ENCODE measurements around the gene WDR82. TPM values are rescaled to one million over a fixed set of nuclear protein-coding genes. Genes with fewer than 3 reads are reported as not detected.
A peak's percentile ranks its signal among the peaks of the same experiment; 100 is the strongest.

WDR82 gene, protein sequence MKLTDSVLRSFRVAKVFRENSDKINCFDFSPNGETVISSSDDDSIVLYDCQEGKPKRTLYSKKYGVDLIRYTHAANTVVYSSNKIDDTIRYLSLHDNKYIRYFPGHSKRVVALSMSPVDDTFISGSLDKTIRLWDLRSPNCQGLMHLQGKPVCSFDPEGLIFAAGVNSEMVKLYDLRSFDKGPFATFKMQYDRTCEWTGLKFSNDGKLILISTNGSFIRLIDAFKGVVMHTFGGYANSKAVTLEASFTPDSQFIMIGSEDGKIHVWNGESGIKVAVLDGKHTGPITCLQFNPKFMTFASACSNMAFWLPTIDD
- total RNA-seq (2014; rRNA removed; shearing (Covaris generic)) = 33.5 and 37.9 TPM in 2 replicates
- polyA plus RNA-seq (2014; cell fraction: nucleus; rRNA removed) = 13.0 and 21.0 TPM in 2 replicates

DNA sequence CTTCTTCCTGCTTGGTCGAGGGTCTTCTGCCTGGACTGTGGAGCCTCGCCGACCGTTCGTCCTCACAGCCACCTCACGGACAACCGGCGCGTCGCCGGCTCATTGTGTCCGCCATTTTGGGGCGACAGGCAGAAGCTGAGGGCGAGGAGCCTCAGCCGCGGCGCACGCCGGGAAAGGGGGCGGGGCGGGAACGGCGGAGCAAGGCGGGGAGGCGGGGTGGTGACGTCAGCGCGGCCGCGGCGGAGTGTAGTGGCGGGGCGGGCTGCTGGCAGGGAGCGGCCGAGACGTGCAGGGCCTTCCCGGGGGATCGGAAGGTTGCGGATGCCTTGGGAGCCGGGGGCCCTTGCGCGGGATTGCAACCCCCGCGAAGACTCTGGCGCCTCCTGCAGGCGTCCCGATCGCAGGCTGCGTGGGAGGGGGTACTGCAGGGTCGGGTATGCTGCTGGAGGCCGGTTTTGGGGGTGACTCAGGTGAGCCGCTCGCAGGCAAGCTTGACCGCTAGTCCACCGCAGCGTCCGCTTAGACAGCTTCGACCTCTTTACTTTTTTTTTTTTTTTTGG, at the start of gene WDR82:
Gene WDR82 (minus strand): TSS at position 140 of the 560 bp plus-strand sequence. CDS start 288 bp downstream, outside the sequence.
- peak; percentile 85 for DNase-seq (ENCODE audit: extremely low read depth, low read depth)

DNA sequence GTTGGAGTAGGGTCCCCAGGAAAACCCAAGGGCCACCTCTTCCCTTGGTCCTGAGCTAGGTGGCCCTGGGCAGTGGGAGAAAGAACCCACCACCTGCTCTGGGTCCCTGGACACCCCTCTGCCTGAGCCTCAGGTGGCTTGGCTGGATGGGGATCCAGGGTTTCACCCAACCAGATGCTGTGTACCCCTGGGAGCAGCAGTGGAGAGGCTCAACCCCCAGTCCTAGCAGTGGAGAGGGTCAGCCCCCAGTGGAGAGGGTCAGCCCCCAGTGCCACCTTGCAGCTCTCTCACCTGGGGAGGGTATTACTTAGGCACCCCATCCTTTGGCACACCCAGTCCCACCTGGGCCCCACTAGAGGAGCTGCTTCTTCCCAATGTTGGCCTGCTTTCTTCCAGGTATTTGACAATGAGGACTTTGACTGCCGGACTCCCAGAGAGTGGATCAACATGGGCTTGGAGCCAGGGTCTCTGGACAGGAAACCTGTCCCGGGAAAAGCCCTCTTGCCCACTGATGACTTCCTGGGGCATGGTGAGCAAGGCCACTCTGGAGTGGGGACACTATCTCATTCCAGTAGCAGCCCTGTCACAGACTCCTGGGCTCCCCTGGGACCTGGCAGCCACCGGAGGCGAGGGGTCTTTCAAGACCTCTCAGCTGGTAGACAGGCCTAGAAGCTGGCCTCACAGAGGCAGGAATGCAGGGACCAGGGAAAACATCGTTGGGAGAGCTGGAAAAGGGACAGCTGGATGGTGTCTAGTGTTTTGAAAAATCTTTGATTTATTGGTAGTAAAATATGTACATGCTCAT, 49.2 kb upstream of the WDR82 start:
- DNase-seq (ENCODE audit: extremely low read depth, low read depth) = no peak

DNA sequence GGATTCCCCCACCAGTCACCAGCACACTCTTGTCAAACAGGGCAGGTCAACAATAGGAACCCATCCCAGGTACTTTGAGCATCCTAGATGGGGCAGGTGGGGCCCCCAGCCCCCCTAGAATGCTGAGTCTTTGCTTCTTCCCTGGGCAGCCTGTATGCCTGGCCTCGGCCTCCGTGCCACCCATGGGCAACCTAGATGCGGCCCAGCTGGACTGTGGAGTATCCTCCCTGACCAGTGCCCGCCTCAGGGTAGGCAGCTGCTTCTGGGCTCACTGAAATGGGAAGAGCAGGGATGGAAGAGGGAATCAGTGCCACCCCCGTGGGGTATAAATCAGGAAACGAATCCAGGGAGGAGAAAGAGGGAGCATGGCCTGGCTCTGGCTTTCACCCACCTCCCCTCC, 48.5 kb upstream of the WDR82 start:
- DNase-seq (ENCODE audit: extremely low read depth, low read depth) = no peak

DNA sequence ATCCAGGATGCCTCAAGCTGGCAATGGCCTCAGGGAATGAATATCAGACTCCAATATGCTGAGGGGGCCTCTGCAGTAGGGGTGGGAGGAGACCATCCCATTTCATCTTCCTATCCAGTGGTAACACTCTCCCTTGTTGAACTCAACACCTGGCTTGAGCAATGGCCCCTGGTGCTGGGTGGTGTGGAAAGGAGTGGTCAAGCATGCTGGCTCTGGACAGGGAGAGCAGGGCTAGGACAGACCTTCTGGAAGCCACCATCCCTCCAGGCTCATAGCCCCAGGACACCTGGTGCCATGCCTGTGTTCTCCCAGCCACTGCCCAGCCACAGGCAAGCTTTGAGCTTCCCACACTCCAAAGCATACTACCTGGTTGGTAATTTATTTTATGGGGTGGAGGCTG, 47.2 kb upstream of the WDR82 start:
- DNase-seq (ENCODE audit: extremely low read depth, low read depth) = no peak

DNA sequence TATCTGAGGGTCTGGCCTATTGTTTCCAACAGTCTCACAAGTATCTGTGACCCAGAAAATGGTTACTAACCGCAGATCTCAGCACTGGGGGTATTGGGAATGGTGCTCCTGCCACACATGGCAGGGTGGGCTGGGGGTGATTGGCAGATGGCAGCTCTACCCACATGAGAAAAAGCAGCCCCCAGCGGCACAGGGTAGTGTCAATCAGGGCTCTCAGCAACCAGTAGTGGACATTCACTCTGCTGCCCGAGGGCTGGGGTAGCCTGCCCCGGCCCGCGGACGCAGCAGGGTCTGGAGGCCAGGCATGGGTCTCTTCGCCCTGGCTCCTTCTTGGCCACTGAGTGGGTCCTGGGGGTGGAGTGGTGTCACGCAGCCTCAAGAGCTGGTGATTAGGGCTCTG, 46.2 kb upstream of the WDR82 start:
- DNase-seq (ENCODE audit: extremely low read depth, low read depth) = no peak

DNA sequence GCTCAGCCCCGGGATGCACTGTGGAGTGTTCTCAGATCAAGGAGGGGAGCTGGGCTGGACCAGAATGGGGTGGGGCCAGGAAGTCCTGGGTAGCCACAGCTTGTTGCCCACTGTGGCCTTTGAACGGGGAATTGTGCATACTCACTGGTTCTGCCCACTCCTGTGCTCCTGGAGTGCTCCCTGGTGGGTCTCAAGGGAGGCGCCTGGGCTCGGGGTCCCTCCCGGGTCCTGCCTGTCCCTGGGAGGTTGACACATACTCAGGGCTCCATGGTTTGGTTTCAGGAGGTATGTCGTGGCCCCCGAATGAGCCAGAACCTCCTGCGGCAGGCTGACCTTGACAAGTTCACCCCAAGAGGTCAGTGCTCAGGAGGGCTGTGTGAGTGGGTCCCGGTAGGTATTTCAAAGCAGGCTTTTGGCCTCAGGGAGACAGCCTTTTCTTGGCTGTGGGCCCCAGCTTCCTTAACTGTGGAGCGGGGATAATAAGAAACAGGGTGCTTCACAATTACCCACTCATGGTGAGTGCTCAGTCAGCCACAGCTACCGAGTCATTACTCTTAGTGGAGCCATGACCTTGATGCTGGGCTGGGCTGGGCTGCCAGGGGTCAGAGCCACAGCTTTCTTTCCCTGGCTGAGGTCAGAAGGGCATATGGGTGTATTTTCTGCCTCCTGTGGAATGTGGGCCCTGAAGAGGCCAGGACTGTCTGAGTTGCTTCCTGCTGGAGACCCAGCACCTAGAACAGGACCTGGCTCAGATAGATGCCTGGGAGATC, 45.3 kb upstream of the WDR82 start:
- no peak for DNase-seq (ENCODE audit: extremely low read depth, low read depth)

DNA sequence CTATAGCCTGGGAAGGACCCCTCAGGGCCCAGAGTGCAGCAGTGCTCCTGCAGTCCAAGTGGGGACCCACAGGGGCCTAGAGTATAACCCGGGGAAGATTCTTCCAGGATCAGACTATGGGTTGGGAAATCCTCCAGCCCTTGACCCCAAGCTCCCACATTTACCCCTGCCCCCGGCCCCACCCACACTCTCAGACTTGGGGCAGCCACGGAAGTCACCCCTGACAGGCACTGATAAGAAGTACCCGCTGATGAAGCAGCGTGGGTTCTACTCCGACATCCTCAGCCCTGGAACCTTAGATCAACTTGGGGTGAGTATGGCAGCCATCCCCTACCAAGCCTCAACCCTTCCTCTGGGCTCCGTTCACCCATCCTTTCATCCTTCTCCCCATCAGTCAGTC, 44.0 kb upstream of the WDR82 start:
- DNase-seq (ENCODE audit: extremely low read depth, low read depth) = no peak

DNA sequence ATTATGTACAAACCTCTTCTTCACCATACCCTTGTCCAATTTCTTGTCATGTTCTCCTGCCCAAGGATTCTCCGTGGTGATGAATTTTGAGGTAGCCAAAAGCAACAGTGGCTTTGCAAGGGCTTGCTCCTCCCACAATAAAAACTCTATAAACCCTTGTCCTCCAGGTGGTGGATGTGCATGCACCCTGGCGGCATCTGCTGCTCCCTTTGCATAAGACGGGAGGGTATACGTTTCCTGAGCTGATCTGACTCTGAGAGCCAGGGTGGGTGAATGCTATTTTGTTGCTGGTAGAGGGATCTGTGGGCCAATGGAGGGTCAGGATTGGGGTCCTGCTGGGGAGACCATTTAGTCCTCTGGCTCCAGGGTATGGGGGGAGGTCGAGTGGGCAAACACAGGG, 43.0 kb upstream of the WDR82 start:
- DNase-seq (ENCODE audit: extremely low read depth, low read depth) = no peak

DNA sequence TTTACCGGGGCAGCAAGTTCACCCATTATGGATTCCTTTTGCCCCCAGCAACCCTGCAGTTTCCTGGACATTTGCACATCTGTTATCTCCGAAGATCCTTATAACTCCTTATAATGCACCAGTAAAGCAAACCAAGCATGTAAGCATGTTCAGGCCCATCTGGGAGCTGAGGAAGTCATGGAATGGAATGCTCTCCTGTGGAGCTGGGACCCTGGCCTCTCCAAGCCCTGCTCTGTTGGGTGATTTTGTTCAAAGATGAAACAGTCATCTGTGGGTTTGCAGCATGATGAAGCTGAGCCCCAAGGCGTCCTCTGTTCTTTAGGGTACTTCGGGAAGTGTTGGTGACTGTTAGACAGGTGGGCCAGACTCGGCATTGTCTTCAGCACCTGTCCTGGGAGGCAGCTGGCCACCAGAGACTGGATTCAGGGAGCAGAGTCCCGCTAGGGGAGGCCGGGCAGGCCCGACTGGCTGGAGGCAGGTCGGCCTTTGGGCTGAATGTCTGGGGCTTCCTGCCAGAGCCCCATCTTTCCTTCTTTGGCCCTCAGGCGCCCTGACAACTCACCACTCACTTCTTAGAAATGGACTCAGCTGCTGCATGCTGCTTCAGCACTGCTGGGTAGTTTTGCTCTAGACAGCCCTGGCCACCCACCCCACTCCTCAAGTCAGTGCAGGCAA, 41.6 kb upstream of the WDR82 start:
- no peak for DNase-seq (ENCODE audit: extremely low read depth, low read depth)

DNA sequence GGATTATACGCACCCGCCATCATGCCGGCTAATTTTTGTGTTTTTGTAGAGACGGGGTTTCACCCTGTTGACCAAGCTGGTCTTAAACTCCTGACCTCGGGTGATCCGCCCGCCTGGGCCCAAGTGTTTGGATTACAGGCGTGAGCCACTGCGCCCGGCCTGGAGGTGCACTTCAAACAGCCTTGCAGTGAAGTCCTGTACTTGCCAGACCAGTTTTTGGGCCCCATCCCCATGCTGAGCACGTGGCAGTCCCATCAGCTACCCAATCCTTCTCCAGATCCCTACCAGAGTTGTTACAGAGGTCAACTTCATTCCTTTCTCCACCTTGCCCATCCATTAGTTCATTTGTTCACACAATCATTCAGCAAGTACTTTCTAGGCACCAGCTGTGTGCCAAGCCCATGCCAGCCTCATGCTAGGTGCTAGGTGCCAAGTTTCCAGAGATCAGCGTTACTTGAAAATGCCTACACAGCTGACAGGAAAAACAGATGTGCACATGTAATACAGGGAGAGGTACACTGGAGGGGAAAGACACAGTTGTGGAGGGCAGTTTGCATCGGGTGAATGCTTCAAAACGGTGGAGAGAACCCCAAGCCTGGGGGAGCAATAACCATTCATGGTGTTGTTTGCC, 39.9 kb upstream of the WDR82 start:
- no peak for DNase-seq (ENCODE audit: extremely low read depth, low read depth)

DNA sequence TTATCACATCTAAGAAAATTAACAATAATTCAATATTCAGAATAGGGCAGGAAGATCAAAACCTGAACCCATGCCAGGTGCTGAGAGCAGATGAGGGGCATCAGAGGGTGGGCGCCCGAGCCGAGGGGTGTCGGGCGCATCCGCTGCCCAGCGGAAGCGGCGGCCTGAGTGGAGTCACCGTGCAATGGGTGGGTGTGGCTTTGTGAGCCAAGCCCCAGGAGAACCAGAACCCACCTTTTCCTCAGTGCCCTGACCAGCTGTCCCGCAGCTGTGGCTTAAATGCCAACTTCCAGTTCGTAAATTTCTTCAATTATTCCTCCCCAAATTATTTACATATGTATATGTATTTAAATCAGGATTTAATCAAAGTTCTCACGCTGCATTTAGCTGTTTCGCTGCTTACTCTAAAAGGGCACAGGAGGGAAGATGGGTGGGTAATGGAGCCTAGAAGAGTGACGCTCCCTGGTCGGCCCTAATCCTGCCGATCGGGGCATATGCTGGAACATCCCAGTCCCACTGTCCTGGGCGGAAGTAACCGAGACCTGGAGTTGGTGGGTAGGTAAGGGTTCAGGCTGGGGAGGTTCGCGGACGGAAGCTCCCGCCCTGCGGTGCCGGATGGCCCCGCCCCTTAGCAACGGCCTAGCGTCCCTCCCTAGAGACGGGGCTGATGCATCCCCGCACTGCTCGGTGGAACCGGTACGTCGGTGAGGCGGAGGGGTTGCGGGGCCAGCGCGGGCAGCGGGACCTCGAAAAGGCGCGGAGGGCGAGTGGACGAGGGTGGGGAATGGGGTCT, 39.0 kb upstream of the WDR82 start:
- no peak for DNase-seq (ENCODE audit: extremely low read depth, low read depth)

DNA sequence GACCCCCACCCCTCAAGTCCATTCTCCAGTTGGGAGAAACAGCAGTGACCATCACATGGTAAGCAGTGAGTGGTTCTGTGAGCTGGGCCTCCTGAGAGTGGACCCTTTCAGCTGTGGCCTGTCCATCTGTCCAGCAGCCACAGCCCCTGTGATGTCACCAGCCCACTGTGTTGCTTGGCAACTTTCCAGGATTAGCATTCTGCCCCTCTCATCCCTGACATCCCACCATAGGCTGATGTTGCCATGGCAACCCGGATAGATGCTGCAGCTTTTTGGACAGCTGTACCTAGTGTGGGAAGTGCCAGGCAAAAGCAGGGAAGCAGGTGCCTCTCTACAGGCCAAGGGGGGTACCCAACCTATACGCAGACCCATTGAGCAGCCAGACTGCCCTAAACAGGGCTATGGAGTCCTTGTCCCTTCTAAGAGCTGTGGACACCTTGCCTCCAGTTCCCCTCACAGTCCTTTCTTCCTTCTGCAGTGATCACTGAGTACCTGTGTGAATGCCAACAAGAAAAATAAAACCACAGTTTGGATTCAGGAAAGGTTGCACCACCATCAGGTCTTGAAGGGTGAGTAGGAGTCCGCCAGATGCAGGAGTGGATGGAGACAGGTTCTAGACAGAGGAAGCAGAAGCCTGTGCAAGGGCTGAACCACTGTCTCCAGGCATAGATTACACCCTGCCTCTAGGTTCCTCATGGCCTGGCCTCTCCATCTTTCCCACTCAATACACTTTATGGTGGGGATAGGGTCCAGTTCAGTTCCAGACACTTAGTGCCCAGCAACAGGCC, 37.7 kb upstream of the WDR82 start, which contains the start of gene DNAH1:
Gene DNAH1 (plus strand): TSS at position 343 of the 788 bp plus-strand sequence. CDS start 6,124 bp downstream, outside the sequence.
- DNase-seq (ENCODE audit: extremely low read depth, low read depth) = no peak

DNA sequence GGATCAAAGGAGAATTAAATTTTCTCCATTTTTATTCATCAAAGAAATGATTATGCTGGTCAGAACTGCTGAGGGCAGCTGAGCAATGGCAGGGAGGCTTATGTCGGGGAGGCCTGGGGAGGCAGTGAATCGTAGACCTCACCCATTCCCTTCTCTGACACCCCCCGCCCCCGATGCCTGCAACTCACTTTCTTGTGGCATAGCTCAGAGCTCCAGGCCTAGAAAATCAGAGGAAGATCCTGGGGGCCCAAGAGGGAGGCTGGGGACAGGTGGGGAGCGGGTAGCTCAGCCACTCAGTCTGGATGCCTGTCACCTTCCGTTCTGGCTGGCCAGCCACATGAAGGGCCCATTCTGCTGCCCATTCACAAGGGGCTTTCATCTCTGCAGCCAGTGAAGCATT, 36.6 kb upstream of the WDR82 start:
- DNase-seq (ENCODE audit: extremely low read depth, low read depth) = no peak

DNA sequence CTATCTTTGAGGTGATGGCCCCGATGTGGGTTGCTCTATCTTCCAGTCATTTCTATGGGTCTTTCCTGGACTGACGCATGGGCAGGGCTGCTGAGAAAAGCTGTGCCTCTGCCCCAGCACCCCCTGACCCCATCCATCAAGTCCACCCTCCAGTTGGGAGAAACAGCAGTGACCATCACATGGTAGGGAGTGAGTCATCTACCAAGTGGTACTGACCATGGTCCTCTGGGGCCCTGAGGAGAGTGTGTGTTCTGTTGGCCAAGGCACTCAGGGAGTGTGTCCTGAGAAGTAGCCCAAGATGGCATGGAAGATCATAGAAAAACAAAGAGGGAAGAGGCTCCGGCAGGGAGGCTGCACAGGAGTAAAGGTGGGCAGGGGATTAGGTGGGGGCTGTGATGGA, 36.0 kb upstream of the WDR82 start:
- no peak for DNase-seq (ENCODE audit: extremely low read depth, low read depth)

DNA sequence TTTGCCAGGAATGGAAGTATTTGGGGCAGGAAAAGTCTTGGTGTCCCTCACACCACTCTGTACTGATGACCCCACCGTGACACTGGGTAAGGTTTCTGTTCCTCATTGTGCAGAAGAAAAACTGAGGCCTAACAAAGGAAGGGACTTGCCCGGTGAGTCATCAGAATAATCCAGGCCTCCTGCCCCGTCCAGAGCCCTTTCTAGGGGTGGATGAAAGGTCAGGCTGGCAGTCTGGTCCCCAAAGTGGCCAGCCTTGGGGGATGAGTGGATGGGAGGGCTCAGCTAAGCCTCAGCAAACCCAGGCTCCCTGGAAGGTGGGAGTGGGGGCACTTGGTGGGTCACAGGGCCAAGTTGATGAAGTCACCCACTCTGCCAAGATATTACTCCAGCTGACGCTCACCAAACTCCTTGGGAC, 35.3 kb upstream of the WDR82 start:
- no peak for DNase-seq (ENCODE audit: extremely low read depth, low read depth)

DNA sequence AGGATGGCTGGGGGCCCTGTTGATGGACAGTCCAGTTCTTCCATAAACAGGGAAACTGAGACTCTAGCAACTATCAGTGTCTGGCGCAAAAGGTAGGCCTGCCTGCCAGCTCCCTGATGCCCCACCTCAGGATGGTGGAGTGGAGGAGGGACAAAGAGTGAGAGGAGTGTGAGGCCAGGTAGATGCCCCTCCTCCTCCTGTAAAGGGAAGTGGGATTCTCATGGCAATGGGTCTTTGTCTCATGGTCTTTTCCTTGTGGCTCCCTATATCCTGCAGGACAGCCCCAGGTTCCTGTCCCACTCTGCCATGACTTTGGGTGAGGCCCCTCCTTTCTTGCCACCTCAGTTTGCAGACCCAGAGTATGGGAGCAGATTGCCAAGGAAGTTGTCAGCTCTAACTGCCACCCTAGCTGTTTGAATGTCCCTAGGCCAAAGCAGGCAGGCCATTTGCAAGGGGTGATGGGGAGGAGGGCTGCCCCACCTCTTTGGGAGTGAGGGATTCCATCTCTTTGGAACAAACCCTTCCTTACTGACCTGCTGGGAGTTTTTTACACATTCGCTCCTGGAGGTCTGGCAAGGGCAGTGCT, 34.8 kb upstream of the WDR82 start:
- DNase-seq (ENCODE audit: extremely low read depth, low read depth) = no peak

DNA sequence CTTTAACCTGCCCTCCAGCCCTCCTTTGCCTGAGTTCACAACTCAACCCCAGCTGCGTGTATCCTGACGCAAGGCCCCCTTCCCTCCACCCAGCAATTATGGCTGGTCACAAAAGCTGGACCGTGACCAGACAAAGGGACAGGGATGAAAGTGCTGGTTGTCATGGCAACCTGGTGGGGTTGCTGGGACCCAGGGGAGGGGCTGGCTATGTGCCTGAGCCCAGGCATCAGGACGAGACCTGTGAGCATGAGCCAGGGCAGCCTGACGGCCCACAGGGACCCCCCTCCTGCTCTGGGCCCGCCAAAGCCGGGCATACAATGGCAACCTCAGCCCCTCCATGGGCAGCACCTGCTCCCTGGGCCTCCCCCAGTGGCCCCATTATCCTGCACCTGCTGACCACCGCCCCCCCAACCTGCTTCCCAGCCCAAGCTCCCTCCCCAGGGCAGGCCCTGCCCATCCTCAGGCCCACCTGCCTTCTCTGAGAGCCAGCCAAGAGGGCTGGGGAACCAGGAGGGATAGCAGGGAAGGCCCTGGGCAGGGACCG, 33.2 kb upstream of the WDR82 start:
- DNase-seq (ENCODE audit: extremely low read depth, low read depth) = no peak
